K562 (cell line): Measurements from ENCODE around the gene EHMT2. TPM values are rescaled to one million over a fixed set of nuclear protein-coding genes. Genes with fewer than 3 reads are reported as not detected.

Experiments used
- CHD2 ChIP-seq: IDR thresholded peaks from 2 replicates; pipeline ENCODE4 v1.6.1; 2011; ENCODE audit warnings: low read depth, low read length
- ESRRA ChIP-seq: fragments of 450-650 bp; IDR thresholded peaks from 2 replicates; pipeline ENCODE4 v1.6.1; 2014; ENCODE audit warnings: low read depth, mild to moderate bottlenecking, moderate library complexity, borderline replicate concordance
- FOXK2 ChIP-seq, 2 experiments: fragments of 450-650 bp; IDR thresholded peaks in 1 of 2; conservative IDR thresholded peaks in 1 of 2; 2 replicates each; pipeline ENCODE4 v1.6.1; 2016; ENCODE audit warnings: low read depth in 2 of 2, mild to moderate bottlenecking in 1 of 2
- MGA ChIP-seq: fragments of 450-650 bp; IDR thresholded peaks from 2 replicates; pipeline ENCODE4 v1.6.1; 2016; ENCODE audit warnings: mild to moderate bottlenecking, moderate library complexity
- NR2C1 ChIP-seq, 2 experiments: fragments of 450-650 bp; IDR thresholded peaks; 2 replicates each; pipeline ENCODE4 v1.6.1; 2017; ENCODE audit warnings: mild to moderate bottlenecking in 2 of 2, antibody characterized with exemption in 1 of 2, inconsistent platforms in 1 of 2, missing compliant biosample characterization in 1 of 2, missing genetic modification characterization in 1 of 2
- PHF20 ChIP-seq: fragments of 450-650 bp; IDR thresholded peaks from 2 replicates; pipeline ENCODE4 v1.6.1; 2018; ENCODE audit not compliant: partially characterized antibody
- POLR3G ChIP-seq: IDR thresholded peaks from 2 replicates; pipeline ENCODE4 v1.6.1; 2011; ENCODE audit not compliant: insufficient read length, insufficient replicate concordance; ENCODE audit errors: extremely low read depth
- PREB ChIP-seq: sonication (generic); formaldehyde crosslinking; IDR thresholded peaks from 2 replicates; pipeline ENCODE4 v1.8.1; 2023; ENCODE audit warnings: mild to moderate bottlenecking, missing genetic modification reagents
- SFPQ ChIP-seq: fragments of 200-400 bp; formaldehyde crosslinking; IDR thresholded peaks from 2 replicates; pipeline ENCODE4 v1.6.1; 2017; ENCODE audit warnings: mild to moderate bottlenecking, low read depth, low read length, moderate library complexity
- TRIM24 ChIP-seq, 2 experiments: fragments of 450-650 bp; IDR thresholded peaks; 2 replicates each; pipeline ENCODE4 v1.6.1; 2016
- ZNF253 ChIP-seq: fragments of 250-450 bp; sonication (Bioruptor Pico); conservative IDR thresholded peaks from 2 replicates; pipeline ENCODE4 v1.6.1; 2021; ENCODE audit warnings: mild to moderate bottlenecking
- ZNF778 ChIP-seq: fragments of 450-650 bp; formaldehyde crosslinking; IDR thresholded peaks from 2 replicates; pipeline ENCODE4 v1.4.0; 2020; ENCODE audit warnings: mild to moderate bottlenecking, moderate library complexity
- polyA plus RNA-seq, 8 experiments: library from polyadenylated mRNA; depleted of rRNA in 4 of 8; stranded (reverse) in 5 of 8; unstranded in 3 of 8; fragments of >200 nt; fragmentation: Nextera tagmentation in 2 of 8; fragmentation: Illumina TruSeq in 1 of 8; extraction: Ambion mirVana in 2 of 8; extraction: Trizol in 1 of 8; gene quantifications; 2 replicates each; pipeline versions ENCODE4 v1.2.1 to v1.2.3, GENCODE V29; 2011 to 2014; ENCODE audit warnings: inconsistent platforms in 1 of 8, missing spikeins in 1 of 8
- total RNA-seq, 7 experiments: library from RNA; depleted of rRNA in 6 of 7; stranded (reverse); fragments of >200 nt in 6 of 7; fragmentation: Illumina TruSeq in 2 of 7; extraction: Trizol in 2 of 7; gene quantifications; 2 replicates each; pipeline versions ENCODE4 v1.2.1 to v1.2.3, GENCODE V29; 2011 to 2021; ENCODE audit warnings: low replicate concordance in 1 of 7

EHMT2 gene
- total and polyA plus RNA-seq, 9 of the 15 experiments (the other 6 are each of a cell fraction or from before 2014, with no cell fraction given) = 2.1 to 63.8 (median 38.5) TPM

GRCh38 chr6:31834367-31835250 is 62.9 kb downstream of the EHMT2 start (continued):
- TF ChIP-seq MGA (no peak), NR2C1 (IDR thresholded peaks at IDR 0.05) (no peak), NR2C1 (tag; IDR thresholded peaks at IDR 0.05) (peak; percentile 92), ESRRA (peak; percentile 64), POLR3G (no peak), PHF20 (no peak), PREB (peak; percentile 100), SFPQ (no peak), TRIM24 (IDR thresholded peaks at IDR 0.05) (peak; percentile 83 to 91), ZNF778 (CRISPR knock-in tag) (no peak), FOXK2 (conservative IDR thresholded peaks at IDR 0.05 in 1 of 2, IDR thresholded peaks at IDR 0.05 in 1 of 2; ENCODE audit: low read depth in 2 of 2) (peak; percentile 54 to 82; a peak in 3 of 4 replicates), ZNF253 (CRISPR knock-in tag) (peak; percentile 77), CHD2 (no peak)
